ENCODE data around the gene NTSR1.

Gene NTSR1

DNA sequence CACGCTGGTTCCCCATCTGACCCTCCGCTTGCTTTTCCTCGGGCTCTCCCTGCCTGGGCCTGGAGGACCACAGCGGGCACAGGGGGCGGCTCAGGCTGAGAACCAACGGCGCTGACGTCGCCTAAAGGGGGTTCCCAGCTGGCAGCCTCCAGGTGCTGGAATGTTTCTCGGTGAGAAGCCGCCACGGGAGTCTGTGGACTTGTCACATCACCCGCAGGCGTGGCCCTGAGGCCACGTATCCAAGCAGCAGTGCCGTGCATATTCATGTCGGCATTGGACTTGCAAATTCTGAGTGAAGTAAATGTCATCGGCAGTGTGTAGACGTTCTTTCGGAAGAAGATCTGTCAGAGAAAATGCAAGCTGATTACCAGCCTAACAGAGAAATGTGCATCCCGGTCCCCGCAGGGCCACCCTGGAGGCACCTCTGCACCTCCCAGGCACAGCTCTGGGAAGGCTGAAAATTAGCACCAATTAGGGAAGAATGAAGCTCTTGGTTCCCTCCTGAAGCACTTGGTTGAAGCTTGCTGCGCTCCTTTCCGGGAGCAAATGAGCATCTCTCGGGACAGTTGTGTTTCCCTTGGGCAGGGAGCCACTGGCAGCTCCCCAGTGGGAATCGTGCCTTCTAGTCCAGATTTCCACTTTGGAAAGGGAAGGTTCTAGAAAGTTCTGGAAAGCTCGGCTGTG, 24.3 kb downstream of the NTSR1 start:
- TF ChIP-seq, protein P1, sequence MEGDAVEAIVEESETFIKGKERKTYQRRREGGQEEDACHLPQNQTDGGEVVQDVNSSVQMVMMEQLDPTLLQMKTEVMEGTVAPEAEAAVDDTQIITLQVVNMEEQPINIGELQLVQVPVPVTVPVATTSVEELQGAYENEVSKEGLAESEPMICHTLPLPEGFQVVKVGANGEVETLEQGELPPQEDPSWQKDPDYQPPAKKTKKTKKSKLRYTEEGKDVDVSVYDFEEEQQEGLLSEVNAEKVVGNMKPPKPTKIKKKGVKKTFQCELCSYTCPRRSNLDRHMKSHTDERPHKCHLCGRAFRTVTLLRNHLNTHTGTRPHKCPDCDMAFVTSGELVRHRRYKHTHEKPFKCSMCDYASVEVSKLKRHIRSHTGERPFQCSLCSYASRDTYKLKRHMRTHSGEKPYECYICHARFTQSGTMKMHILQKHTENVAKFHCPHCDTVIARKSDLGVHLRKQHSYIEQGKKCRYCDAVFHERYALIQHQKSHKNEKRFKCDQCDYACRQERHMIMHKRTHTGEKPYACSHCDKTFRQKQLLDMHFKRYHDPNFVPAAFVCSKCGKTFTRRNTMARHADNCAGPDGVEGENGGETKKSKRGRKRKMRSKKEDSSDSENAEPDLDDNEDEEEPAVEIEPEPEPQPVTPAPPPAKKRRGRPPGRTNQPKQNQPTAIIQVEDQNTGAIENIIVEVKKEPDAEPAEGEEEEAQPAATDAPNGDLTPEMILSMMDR (conservative IDR thresholded peaks at IDR 0.05; ENCODE audit: control insufficient read depth, insufficient read depth, low read depth, low read length), result no peak
- H3K4me3 ChIP-seq (ENCODE audit: control insufficient read depth, low read depth, low read length), result no peak overlapping the region
- DNase-seq (ENCODE audit: low read depth), result no peak

DNA sequence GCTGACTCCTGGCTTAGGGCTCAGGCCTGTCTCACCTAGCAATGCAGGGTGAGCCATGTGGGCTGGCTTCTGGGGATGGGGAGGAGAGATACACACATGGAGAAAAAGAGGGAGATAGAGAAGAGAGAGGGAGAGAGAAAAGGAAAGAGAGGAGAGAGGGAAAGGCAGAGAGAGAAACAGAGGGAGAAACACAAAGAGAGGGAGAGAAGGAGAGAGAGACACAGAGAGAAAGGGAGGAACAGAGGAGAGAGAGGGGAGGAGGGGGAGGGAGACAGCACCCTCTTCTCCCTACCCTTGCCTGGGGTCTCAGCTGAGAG, 24.8 kb downstream of the NTSR1 start:
- no peak overlapping the region for H3K4me3 ChIP-seq (ENCODE audit: control insufficient read depth, low read depth, low read length)
- DNase-seq (ENCODE audit: low read depth), result no peak
- TF ChIP-seq, protein P1 (conservative IDR thresholded peaks at IDR 0.05; ENCODE audit: control insufficient read depth, insufficient read depth, low read depth, low read length), result no peak

DNA sequence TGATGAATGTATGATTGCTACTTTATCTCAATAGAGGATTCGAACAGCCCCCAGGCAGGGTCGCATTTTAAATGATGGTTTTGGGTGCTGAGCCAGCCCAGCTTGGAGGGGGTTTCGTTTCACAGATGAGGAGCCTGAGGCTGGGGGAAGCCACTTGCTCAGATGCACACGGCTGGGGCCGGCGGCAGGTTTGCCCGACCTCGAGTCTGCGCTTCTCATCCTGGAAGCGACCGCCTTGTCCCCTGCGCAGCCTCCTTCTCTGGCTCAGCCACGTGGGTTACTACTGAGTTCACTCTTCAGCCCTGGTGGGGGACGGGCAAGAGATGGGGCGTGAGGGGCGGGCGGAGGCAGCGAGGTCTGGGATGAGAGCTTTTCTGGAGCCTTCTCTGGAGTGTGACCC, 25.3 kb downstream of the NTSR1 start:
- TF ChIP-seq, protein P1 (conservative IDR thresholded peaks at IDR 0.05; ENCODE audit: control insufficient read depth, insufficient read depth, low read depth, low read length), result no peak
- H3K4me3 ChIP-seq (ENCODE audit: control insufficient read depth, low read depth, low read length), result no peak overlapping the region
- DNase-seq (ENCODE audit: low read depth), result no peak

DNA sequence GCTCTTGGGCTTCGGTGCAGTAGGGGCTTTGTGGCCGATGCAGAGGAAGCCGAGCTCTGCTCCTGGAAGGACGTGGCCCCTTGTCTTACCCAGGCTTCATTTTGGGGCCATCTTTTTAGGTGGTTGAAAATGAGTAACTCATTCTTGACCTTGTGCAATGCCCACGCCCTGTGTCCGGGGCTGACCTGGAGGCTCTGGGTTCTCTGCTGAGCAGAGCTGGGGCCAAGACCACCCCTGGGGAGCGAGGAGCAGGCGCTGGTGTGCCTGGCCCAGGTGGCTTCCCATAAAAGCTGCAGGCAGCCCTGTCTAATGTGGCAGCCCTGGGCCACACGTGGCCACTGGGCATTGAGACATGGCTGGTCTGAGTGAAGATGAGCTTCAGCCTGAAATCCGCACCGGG, 25.7 kb downstream of the NTSR1 start:
- H3K4me3 ChIP-seq (ENCODE audit: control insufficient read depth, low read depth, low read length), result no peak overlapping the region
- no peak for DNase-seq (ENCODE audit: low read depth)
- TF ChIP-seq, protein P1 (conservative IDR thresholded peaks at IDR 0.05; ENCODE audit: control insufficient read depth, insufficient read depth, low read depth, low read length), result no peak

DNA sequence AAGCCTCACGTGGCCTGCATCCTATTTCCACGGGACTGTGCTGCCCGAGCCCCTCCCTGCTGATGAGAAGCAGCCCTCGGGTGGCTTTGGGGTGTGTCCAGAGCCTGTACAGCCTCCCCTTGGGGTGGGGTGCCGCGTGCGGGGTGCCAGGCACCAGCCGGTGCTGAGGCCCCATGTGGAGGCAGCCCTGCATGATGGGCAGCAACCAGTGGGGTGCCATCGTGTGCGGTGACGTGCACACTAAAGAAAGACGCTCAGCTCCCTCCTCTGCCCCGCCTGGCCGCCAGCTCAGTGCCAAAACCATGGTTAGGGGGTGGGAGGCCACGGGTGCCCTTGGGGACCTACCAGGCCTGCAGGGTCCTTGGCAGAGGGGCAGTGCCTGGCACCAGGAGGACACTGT, 26.2 kb downstream of the NTSR1 start:
- no peak overlapping the region for H3K4me3 ChIP-seq (ENCODE audit: control insufficient read depth, low read depth, low read length)
- TF ChIP-seq, protein P1 (conservative IDR thresholded peaks at IDR 0.05; ENCODE audit: control insufficient read depth, insufficient read depth, low read depth, low read length), result no peak
- DNase-seq (ENCODE audit: low read depth), result no peak

DNA sequence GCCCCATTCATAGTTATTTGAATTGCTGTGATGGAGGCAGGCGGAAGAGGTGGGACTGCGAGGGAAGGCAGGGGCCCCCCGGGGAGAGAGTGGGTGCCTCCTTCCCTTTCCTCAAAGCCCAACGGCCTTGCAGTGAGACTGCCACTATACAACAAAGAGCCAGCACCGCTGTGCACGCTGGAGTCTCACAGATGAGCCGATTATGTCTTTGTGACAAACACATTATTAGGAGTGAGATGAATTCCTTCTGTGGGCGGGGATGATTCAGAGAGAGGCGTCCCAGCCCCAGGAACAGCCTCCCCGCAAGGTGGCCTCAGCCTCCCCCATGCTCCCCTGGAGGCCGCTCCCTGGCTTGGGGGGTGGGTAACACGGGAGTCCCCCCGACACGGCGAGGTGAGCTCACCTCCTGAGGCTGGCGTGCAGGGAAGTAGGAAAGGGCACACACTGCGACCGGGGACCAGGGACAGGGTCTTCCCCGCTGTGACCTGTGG, 26.7 kb downstream of the NTSR1 start:
- no peak for DNase-seq (ENCODE audit: low read depth)
- no peak overlapping the region for H3K4me3 ChIP-seq (ENCODE audit: control insufficient read depth, low read depth, low read length)
- TF ChIP-seq, protein P1 (conservative IDR thresholded peaks at IDR 0.05; ENCODE audit: control insufficient read depth, insufficient read depth, low read depth, low read length), result no peak

DNA sequence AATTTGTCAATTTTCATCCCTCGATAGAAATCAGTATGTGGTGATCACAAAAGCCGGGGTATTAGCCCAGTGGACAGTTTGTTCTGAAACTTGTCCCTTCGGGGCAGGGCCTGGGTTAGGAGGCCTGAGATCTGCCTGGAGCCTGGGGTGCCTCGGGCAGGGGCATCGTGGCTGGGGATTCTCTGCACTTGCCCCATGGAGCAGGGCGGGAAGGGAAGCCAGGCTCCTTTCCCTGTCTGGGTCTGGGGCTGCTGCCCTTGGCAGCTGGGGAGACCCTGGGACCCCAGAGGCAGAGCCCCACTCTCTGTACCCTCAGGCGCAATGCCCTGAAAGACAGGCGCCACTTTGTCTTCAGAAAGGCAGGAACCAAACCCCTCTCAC, 27.4 kb downstream of the NTSR1 start:
- TF ChIP-seq, protein P1 (conservative IDR thresholded peaks at IDR 0.05; ENCODE audit: control insufficient read depth, insufficient read depth, low read depth, low read length), result no peak
- no peak overlapping the region for H3K4me3 ChIP-seq (ENCODE audit: control insufficient read depth, low read depth, low read length)

More for the DNA sequence above, 27.4 kb downstream of the NTSR1 start:
- DNase-seq (ENCODE audit: low read depth), result no peak
